ENCODE results near the gene TMEM178B.

Gene TMEM178B

DNA sequence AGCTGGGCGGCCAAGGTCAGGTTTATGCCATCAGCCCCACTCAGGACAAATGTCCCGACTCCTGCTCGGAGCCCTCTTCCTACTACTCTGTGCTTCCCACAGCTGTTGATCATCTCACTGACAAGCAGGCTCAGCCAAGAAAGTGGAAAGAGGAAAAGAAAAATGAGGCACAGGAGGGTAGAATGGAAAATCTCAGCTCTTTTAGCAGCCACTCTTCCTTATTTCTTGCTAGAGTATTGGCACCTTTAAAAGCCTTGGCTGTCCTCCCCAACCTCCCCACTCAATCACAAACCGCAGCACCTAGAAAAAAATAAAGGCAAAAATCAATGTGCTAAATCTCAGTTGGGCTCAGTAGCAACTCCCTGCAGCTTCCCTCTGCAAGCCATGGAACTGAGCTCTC, 442.1 kb downstream of the TMEM178B start:
- Histone ChIP-seq H3K27me3 (ENCODE audit: control insufficient read depth, insufficient read depth, low read length) (peaks cover 8% of the 10 kb centered on the region), H3K9me3 (ENCODE audit: control insufficient read depth, insufficient read depth, low read length) (no peaks in the 10 kb centered on the region), H3K4me3 (ENCODE audit: low read depth, low read length) (no peak overlapping the region)

DNA sequence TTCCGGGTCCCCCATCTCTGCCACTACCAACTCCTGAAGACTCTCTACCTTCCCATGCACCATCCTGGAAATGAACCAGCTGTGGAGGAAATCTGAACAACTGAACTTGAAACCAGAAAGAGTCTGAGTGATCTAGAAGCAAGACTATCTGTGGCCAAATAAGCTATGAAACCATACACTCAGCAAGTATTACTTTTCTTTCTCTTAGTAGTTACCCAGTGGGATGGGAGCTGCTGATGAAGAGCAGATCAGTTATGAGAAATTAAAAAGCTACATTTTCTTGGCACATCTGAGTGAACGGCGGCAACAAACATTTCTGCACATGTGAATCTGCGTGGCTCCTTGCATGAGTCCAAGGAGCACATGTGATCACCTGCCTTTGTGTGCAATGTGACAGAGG, 445.8 kb downstream of the TMEM178B start:
- Histone ChIP-seq H3K9ac (ENCODE audit: low read depth, low read length) (no peak overlapping the region), H3K4me1 (ENCODE audit: control insufficient read depth, insufficient read depth, low read length) (no peaks in the 10 kb centered on the region), H3K9me3 (ENCODE audit: control insufficient read depth, insufficient read depth, low read length) (no peaks in the 10 kb centered on the region), H3K27me3 (ENCODE audit: control insufficient read depth, insufficient read depth, low read length) (no peaks in the 10 kb centered on the region), H3K4me3 (ENCODE audit: low read depth, low read length) (no peak overlapping the region), H3K36me3 (ENCODE audit: control insufficient read depth, insufficient read depth, low read length) (no peaks in the 10 kb centered on the region)

More for the DNA sequence above, 442.1 kb downstream of the TMEM178B start:
- Histone ChIP-seq H3K4me1 (ENCODE audit: control insufficient read depth, insufficient read depth, low read length) (peaks cover 2% of the 10 kb centered on the region), H3K9ac (ENCODE audit: low read depth, low read length) (no peak overlapping the region), H3K36me3 (ENCODE audit: control insufficient read depth, insufficient read depth, low read length) (no peaks in the 10 kb centered on the region)

DNA sequence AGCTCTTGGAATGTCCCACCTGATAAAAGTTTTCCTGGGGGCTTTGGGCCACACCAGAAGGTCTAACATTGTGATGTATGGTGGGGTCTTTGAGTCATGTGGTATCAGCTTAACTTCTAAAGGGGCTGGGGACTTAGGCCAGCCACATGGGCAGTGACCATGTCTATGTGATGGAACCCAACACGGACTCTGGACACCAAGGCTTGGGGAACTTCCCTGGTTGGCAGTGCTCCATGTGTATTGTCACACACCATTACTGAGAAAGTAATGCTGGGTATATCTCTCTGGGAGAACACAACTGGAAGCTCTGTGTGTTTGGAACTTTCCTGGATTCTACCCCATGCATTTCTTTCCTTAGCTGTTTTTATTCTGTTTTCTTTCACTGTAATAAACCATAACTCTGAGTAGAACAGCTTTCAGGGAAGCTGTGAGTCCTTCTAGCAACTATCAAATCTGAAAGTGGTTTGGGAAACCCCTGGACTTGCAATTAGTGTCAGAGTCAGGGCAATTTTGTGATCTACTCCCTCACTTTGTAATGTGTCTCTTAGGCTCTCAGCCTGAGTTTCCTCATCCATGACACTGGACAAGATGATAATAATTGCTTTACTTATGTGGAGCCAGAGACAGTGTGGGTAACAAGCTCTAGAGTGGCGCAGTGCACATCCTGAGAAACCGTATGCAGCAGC, 448.9 kb downstream of the TMEM178B start:
- peaks cover 2% of the 10 kb centered on the region for H3K4me1 ChIP-seq (ENCODE audit: control insufficient read depth, insufficient read depth, low read length)
- no peak overlapping the region for H3K4me3 ChIP-seq (ENCODE audit: low read depth, low read length)
- H3K9me3 ChIP-seq (ENCODE audit: control insufficient read depth, insufficient read depth, low read length), result no peaks in the 10 kb centered on the region
- H3K27me3 ChIP-seq (ENCODE audit: control insufficient read depth, insufficient read depth, low read length), result no peaks in the 10 kb centered on the region
- no peaks in the 10 kb centered on the region for H3K36me3 ChIP-seq (ENCODE audit: control insufficient read depth, insufficient read depth, low read length)
- H3K9ac ChIP-seq (ENCODE audit: low read depth, low read length), result no peak overlapping the region

DNA sequence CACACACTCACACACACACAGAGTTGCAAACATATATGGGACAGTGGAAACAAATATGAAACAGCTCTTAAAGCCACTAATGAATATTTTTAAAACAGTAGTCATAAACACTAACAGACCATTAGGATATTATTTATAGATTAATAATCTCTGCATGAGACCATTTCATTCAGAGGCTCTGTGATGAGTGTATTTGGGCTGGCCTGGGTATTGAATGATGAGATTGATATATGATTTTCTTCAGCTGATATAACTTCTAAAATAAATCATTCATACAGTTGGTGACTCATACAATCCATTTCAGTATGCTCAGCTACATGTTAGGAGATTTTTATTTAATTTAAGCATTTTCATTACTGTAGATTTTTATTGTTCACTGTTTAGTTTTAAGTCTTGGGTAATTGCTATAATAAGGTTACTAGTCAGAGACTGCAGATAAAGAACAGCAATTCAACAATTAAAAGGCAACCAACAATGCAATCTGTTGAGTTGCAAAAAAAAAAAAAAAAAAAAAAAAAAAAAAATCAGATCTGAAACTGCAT, 452.2 kb downstream of the TMEM178B start:
- Histone ChIP-seq H3K4me3 (ENCODE audit: low read depth, low read length) (no peak overlapping the region), H3K36me3 (ENCODE audit: control insufficient read depth, insufficient read depth, low read length) (no peaks in the 10 kb centered on the region)

DNA sequence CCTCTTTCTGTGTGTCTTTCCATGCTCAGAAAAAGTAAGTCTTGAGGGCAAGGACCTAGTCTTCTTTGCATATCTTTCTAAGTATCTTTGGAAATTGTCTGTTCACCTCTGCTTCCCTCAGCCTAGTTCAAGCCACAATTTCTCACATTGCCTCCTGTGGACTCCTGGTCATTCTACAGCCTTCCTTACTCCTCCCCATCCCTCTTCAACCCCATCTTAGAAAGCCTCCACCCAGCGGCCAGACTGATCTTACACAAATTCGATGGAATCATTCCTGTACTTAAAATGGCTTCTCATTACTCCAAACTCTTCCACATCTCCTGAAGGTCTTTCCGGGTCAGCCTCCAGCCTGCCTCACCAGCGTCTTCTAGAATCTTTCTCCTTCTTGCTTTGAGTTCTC, 453.2 kb downstream of the TMEM178B start:
- Histone ChIP-seq H3K9ac (ENCODE audit: low read depth, low read length) (no peak overlapping the region), H3K4me1 (ENCODE audit: control insufficient read depth, insufficient read depth, low read length) (peaks cover 2% of the 10 kb centered on the region), H3K27me3 (ENCODE audit: control insufficient read depth, insufficient read depth, low read length) (no peaks in the 10 kb centered on the region), H3K4me3 (ENCODE audit: low read depth, low read length) (no peak overlapping the region), H3K36me3 (ENCODE audit: control insufficient read depth, insufficient read depth, low read length) (no peaks in the 10 kb centered on the region), H3K9me3 (ENCODE audit: control insufficient read depth, insufficient read depth, low read length) (no peaks in the 10 kb centered on the region)

More for the DNA sequence above, 452.2 kb downstream of the TMEM178B start:
- Histone ChIP-seq H3K9me3 (ENCODE audit: control insufficient read depth, insufficient read depth, low read length) (no peaks in the 10 kb centered on the region), H3K9ac (ENCODE audit: low read depth, low read length) (no peak overlapping the region), H3K4me1 (ENCODE audit: control insufficient read depth, insufficient read depth, low read length) (peaks cover 2% of the 10 kb centered on the region), H3K27me3 (ENCODE audit: control insufficient read depth, insufficient read depth, low read length) (no peaks in the 10 kb centered on the region)

DNA sequence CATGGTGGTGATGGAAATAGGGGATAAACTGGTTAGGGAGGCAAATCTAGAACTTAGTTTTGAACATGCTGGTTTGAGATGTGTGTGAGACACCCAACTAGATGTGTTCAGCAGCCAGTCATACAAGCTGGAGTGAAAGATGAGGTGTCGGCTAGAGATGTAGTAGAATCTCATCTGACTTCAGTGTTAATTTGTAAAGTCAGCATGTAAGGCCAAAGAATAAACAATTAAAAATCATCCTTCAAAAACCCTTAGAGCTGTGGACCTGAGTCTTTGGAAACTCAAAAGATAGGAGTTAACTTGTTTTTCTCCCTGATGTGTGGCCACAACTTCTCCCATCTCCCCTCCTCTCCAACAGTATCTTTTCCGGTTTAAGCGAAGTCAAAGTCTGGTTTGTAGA, 454.5 kb downstream of the TMEM178B start:
- no peak overlapping the region for H3K4me3 ChIP-seq (ENCODE audit: low read depth, low read length)
- H3K36me3 ChIP-seq (ENCODE audit: control insufficient read depth, insufficient read depth, low read length), result no peaks in the 10 kb centered on the region
- no peaks in the 10 kb centered on the region for H3K27me3 ChIP-seq (ENCODE audit: control insufficient read depth, insufficient read depth, low read length)
- H3K9ac ChIP-seq (ENCODE audit: low read depth, low read length), result no peak overlapping the region
- H3K9me3 ChIP-seq (ENCODE audit: control insufficient read depth, insufficient read depth, low read length), result no peaks in the 10 kb centered on the region
- peaks cover 2% of the 10 kb centered on the region for H3K4me1 ChIP-seq (ENCODE audit: control insufficient read depth, insufficient read depth, low read length)
